Renal cortical epithelial cell (primary cell): ENCODE data around the gene KPTN. TPM values are rescaled to one million over a fixed set of nuclear protein-coding genes. Genes with fewer than 3 reads are reported as not detected.

Experiments used
- DNase-seq: peaks from one replicate; pipeline ENCODE4 v3.0.0-alpha.2; 2011; ENCODE audit warnings: low read depth
- total RNA-seq: library from RNA; depleted of rRNA; stranded (reverse); fragments of >200 nt; gene quantifications from 2 replicates; pipeline ENCODE4 v1.2.3, GENCODE V29; 2014

KPTN gene
- total RNA-seq: 1.4 and 7.1 TPM in 2 replicates

DNA sequence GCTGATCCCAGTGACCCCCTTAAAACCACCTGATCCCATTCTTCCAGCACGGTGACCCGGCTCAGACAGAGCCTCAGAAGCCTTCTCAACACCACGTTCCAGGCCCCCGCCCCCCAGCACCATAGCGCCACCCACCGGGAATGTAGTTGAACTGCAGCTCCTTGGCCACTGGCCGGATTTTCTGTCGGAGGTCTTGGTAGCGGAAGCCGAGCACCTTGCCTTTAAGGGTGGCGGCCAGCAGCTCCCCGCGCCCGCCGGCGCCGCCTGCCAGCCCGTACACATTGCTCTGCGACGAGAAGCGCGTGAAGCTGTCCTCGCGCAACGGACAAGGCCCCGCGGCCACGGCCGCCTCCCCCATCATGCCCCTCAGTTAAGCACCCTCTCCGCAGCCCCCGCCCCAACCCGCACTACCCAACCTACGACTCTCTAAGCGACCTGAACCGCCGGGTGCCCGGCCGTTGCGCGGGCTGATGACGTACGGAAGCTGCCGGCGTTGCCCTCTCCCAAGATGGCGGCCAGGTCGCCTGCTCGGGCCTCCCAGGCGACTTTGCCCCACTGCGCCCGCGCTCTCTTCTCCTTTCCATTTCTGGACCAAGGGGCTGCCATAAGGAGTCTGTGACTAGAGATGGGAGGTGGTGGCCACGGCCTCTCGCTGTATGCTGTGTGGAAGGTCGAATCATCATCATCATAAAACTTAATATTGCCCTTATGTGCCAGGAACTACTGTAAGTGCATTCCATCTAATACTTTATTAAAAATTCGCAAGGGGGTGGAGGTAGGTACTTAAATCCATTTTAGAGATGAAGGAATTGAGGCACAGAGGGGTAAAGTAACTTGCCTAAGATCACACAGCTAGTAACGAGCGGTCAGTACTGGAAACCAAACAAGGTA, at the start of gene KPTN:
Gene KPTN (minus strand): TSS at position 420 of the 891 bp plus-strand sequence. CDS start 59 bp downstream, at position 361.
- peak; percentile 62 for DNase-seq

DNA sequence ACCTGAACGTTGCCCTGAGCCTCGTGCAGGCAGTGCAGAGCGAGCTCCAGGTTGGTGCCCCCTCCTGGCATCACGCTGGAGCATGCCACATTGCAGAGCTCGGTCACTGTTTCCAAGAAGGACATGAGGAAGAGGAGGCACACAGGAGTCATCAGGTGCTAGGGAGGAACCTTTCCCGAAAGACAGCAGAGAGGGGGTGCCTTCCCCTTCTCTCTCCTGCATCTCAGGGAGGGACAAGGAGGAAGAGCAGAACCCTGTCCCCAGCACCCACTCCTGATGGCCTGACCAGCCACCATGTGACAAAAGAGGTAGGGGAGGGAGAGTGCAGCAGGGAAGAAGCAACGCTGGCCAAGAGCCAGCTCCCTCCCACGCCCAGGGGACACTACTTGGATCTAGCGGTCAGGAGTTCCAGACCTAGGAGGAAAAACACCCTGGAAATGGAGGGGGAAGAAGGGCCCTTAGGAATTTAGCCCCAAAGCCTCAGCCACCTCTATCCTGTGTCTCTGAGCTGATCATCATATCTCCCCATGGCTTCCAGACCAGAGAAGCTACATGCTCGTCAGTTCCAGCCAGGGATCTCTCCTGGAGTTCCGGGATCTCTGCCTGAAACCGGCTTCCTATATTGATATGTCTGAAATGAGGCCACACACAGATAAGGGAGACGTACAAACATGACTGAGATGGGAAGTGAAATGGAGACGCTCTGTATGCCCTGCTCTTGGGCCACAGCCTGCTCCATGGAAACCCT, 47.8 kb upstream of the KPTN start:
- no peak for DNase-seq

DNA sequence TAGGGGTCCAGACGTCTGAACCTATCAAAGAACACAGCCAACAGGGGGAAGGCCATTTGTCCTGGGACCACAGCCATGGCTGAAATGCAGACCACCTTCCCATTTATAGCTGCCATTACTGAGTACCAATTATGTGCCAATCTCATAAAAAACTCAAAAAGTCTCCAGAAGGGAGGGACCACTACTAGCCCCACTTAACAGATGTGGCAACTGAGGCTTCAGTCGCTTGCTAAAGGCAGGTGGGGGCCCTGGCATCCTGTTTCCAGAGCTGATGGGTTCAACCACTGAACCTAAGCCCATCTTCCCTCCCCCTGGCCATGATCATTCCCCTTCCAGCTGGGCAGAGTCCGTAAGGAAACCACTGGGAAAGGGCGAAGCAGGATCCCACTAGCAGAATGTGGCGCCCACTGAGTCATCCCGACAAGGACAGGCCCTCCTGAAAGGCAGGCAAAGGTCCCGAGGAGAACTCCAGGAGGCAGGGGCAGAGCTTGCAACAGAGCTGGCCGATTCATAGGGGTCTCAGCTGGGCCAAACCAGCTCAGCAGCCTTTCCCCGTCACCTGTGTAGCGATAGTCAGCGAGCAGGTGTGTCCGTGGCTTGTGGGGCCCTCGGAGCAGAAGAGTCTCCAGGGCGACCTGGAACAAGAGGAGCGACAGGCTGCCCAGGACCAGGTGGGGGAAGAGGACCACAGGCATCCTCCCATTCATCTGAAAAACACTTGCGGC, 45.2 kb upstream of the KPTN start:
- DNase-seq: no peak

DNA sequence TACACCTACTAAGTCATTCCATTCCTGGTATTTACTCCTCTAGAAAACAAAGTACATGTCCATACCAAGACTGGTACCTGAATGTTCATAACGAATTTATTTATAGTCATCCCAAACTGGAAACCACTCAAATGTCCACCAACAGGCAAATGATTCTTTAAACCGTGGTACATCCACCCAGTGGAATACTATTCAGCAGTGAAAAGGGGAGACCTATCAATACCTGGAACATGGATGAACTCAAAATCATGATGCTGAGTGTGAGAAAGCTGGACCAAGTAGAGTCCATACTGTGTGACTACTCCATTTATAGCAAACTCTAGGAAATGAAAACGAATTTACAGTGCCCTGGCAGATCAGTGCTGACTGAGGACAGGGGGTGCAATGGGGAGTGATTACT, 42.8 kb upstream of the KPTN start:
- no peak for DNase-seq

DNA sequence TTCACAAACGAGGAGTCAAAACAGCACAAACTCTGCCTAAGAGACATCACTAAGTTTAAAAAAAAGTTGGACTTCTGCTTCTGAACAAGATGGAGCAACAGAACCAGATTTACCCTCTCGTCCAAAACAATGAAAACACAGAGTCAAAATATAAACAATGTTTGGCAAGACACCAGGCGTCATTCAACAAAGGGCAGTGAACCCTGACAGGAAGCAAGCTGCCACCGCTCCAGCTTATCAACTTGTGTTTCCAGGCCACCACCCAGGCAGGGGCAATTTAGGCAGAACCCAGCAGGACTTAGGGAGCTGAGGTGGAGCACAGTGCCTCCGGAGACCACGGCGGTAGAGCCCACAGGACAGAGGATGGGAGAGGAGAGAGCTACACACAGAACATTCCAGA, 39.5 kb upstream of the KPTN start:
- DNase-seq: peak; percentile 47

DNA sequence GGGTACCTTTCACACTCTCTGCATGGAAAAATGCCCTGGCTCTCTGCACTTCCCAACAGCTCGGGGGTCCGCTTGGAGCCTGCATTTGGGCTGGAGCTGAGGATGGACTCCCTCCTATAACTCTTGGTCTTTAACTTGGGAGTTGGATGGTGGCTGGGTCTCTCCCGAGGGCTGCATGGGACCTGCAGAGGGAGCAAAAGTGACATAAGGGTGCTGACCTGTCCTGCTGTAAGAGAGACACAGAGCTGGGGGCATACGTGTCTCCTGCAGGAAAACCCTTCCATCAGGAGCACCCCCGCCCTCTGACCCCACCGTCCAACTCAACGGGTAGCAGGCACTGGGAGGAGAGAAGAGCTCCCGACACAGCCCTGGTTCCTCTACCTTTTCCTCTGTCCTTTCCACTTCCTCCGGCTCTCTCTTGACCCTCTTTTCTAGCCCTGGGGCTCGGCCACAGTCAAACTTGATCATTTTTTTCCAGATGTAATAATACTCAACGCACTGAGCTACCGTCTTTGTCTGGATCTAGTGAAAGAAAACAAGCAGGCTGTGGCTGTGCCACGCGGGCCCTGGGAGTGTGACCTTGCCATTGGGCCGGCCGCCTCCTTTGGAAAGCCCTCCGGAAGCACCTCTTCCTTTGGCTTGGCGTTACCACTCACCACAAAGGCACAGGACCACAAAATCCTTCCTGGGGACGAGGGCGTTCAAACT, 37.6 kb upstream of the KPTN start:
- DNase-seq: no peak

DNA sequence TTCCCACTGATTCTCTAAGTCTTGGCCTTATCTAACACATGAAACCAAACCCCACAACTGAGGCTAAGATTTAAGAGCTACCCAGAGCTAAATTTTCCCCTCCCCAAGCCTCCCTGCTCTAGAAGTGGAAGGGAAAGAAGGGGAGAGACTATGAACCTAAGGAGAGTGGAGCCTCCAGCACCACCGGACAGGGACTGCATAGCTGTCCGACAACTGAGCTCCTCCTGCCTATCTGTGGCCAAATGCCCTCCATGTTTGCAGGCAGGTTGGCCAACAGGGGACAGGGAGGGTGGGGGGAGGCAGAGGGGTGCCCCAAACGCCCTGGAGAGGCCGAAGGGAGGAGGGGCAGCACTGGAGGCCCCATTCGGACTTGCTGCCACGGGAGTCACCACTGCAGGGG, 36.8 kb upstream of the KPTN start:
- no peak for DNase-seq

DNA sequence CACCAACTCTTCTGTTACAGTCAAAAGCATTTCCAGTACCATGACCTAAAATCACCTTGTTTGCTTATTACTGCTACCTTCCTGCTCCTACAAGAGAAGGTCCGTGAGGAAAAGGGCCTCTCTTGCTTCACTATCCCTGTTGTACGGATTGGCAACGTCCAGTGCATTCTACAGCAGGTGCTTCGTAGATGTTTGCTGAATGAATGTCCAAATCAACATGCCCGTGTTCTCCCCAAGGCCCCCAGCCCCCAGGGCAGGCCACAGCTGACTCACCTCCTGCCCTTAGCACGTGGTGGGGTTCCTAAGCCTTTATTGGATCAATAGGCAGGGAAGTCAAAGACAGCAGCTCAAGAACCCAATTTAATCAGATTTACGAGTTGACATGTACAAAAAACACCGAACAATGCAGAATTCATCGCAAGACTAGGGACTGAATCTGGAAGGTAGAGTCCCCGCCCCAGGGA, 36.4 kb upstream of the KPTN start:
- DNase-seq: no peak

DNA sequence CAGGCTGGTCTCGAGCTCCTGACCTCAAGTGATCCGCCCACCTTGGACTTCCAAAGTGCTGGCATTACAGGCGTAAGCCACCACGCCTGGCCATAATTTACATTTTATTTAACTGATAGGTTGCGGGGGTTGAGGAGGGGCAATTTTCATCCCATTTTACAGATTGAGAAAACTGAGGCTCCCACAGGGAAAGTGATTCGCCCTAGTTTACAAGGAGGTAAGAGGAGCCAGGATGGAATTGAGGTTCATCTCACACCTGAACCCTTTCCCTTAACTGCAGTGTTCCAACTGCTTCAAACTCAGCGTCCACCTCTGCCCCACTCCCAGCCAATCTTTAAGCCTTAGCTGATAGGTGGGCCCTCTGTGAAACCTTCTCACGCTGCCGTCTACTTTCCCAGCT, 34.8 kb upstream of the KPTN start:
- DNase-seq: no peak

DNA sequence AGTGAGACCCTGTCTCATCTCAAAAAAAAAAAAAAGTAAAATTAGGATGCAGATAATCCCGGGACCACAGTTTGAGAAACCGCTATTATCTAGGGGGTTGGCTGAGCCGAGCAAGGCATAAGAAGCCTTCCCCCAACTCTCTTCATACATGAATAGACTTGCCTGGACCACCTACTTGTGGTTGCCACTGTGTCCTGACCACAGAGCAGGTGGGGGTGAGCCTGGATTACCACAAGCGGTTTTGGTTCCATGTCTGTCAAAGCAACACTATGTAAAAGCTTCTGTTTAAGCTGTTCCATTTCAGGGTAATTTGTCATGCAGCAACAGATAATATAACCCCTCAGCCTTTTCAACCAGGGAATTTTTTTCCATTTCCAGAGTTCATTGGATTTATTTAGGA, 34.1 kb upstream of the KPTN start:
- no peak for DNase-seq

DNA sequence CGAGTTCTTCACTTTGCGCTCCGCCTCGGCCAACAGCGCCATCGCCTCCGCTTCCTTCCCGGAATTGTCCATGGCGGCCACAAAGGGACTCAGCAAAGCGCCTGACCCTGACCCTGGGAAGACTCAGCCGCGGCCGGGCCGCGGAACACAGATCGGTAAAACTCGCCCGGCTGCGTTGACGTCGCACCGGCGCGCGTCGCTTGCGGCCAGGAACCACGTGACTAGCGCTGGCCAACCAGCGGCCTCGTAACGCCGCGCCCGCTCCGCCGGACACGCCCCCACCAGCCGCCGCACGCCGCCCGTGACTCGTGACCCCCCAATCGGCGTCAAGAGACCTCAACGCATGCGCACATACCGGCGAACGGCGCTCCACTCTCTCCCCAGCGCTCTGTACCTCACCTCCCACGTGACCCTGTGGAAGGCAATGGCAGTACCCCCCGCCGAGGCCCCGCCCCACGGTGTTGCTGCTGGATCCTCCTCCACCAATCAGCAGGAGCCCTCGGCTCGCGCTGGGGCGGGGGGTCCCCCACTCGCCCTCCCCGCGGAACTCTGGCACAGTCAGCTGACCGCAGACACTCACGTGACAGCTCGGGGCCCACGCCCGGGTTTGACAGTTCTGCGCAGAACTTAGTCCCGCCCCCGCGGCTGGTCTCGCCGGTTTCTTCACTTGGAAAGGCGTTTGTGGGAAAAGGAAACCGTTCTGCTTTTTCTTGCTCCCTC, 31.0 kb upstream of the KPTN start, which contains the start of gene NAPA:
Gene NAPA (minus strand): TSS at position 195 of the 720 bp plus-strand sequence. CDS start 123 bp downstream, at position 72.
- DNase-seq: peak; percentile 98

DNA sequence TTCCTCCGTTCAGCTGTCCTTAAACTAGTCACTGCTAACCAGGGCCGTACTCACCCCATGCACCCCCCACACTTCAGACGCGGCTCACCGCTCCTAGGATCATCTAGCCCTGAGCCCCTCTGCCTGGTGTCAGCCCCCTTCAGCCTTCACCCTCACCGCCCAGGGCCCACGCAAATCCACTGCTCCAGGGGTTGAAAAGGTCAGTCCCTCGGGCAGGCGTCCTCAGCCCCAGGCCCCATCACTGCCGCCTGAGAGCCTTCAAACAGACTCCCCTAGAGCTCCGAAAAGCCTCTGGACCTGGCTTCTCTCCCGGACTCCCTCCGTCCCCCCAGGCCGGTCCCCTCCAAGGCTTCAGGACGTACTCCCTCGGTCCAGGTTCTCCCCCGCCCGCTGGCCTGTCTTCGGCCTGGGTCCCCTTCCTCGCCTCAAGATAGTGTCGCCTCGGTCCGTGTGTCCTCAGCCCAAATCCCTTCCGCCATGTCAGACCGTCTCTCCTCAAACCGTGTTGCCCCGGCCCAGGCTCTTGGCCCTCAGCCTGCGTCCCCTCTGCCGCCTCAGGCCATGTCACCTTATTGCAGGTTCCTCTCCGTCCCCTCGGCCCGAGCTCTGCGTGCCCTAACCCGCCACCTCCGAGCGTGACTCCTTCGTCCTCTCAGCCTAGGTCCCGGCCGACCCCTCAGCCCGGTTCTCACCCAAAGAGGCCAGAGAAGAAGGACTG, 30.3 kb upstream of the KPTN start:
- no peak for DNase-seq

DNA sequence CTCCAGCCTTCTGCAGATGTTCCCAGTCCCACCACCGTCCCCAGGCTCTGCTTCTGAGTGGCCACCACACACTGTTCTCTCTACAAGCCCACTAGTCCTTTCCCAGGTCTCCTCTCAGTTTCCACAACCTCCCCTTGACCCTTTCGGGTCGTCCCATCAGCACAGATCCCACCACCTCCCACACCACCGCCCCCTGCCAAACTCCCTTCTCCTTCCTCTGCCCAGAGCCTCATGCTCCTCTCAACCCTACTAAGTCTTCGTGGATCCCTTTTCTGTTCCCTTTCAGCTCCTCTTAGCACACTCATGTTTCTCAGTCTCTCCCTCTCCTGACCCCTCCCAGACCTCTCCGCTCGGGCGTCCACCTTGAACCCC, 28.9 kb upstream of the KPTN start:
- no peak for DNase-seq

DNA sequence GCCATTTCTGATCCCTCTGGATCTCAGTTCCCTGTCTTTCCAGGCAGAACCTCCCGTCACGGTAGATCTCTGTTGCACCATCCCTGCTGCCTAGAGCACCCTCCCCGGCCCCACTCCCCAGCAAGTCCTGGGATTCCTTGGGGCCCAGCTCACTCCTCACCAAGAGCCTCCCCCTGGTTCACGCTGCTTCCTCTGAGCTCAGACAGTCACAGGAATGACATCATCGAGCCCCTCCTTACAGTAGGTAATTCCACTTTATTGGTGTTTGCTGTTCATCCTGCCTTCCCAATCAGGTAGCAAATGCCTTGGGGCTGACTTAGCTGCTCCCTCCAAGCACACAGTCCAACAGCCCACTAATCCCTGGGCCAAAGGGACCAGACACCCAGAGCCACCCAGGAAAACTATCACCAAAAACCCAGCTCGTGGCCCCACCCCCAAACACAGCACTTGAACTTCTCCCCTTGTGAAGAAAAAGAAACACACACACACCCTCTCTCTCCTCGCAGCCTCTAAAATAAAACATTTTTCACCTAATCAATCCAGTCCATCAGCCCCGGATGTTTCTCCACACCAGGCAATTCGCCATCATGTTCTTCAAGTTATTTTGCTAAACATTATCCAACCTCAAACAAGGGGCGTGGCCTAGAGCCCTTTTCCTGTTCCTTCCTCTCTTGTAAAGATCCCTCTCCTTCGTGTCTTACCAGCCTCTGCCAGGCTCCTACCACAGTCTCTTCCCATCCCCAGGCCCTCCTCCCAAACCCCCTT, 28.3 kb upstream of the KPTN start:
- peak; percentile 81 for DNase-seq

DNA sequence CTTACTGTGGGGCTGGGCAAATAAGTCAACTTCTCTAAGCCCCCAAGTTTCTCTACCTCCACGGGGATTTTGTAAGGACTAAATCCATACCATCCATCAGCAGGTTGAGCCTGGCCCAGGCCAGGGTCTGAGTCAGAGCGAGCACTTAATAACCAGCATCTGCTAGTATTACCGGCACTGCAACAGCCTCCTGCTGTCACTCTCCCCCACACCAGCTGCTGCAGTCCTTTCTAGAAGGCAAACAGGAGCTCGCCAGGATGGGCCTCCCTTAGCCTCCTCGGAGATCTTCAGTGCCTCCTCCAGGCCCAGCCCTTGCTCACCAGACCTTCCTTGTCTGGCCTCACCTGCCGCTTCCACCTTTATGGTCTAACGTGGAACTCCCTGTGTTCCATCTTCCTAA, 27.7 kb upstream of the KPTN start:
- no peak for DNase-seq

DNA sequence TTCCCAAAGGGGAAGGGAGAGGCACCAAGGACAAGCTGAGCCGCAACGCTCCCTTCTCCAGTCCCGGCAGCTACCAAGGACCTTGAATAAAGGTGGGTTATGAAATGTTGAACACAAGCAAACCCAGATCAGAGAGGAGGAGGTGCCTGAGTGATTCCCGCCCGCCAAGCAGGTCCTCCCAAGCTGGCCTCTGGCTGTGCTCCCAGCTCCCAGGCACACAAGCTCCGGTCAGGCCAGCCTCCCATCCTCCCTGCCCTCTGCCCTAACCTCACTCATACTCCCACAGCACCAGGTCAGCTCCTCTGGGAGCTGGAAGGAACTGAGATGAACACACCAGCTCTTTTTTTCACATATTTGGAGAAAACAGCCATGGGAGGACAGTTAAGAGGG, 27.1 kb upstream of the KPTN start:
- no peak for DNase-seq

DNA sequence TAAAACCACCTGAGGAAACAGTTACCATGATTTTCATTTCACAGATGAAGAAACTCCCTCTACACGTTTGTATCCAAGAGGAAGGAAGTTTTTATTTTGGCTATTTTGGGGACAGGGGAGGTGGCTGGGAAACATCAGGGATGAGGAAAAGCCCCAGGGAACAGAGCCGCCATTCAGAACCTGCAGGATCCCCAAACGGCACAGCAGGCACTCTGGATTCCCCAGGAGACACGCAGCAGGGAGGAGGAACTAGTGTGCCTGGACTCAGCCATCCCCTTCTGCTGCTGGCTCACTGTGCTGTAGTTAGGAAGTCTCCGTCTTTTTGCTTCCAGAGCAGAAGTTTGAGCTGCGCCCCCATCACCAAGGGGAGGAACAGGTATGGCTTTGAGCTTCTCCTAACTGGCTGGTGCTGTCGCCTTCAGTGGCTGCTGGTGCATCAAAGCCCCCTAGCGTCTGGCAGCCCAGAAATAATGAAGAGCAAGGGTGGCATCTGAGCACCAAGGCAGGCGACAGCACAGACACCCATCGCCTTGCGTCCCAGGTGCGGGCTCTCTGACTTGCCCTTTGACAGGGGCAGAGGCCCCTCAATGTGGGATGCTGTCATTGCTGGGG, 26.6 kb upstream of the KPTN start:
- no peak for DNase-seq

DNA sequence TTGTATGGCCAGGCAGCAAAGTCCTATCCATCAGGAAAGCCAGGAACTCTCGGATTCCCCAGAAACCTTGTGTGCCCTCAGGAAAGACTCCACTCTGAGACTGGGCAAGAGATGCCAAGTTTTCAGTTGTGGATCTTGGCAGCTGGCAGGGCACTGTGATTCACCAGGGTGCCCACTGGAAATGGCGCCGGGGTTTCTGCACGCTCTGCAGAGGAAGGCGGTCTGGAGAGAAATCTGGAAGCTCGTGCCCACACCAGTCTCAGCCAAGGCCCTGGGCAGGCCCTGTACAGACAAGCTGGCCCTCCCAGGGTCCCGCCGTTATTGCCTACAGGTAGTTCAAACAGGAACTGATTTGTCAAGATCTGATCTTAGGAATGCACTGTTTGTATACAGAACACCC, 26.0 kb upstream of the KPTN start:
- peak; percentile 38 for DNase-seq
